ENCODE data around the gene TNK1.

DNA sequence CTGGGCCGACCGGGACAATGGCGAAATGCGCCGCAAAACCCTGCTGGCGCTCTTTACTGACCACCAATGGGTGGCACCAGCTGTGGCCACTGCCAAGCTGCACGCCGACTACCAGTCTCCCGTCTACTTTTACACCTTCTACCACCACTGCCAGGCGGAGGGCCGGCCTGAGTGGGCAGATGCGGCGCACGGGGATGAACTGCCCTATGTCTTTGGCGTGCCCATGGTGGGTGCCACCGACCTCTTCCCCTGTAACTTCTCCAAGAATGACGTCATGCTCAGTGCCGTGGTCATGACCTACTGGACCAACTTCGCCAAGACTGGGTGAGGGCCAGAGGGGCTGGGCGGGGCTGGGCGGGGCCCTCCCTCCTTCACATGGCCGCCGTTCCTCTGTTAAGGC is 34.9 kb downstream of the TNK1 start:
- TF ChIP-seq, protein P1, sequence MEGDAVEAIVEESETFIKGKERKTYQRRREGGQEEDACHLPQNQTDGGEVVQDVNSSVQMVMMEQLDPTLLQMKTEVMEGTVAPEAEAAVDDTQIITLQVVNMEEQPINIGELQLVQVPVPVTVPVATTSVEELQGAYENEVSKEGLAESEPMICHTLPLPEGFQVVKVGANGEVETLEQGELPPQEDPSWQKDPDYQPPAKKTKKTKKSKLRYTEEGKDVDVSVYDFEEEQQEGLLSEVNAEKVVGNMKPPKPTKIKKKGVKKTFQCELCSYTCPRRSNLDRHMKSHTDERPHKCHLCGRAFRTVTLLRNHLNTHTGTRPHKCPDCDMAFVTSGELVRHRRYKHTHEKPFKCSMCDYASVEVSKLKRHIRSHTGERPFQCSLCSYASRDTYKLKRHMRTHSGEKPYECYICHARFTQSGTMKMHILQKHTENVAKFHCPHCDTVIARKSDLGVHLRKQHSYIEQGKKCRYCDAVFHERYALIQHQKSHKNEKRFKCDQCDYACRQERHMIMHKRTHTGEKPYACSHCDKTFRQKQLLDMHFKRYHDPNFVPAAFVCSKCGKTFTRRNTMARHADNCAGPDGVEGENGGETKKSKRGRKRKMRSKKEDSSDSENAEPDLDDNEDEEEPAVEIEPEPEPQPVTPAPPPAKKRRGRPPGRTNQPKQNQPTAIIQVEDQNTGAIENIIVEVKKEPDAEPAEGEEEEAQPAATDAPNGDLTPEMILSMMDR (IDR thresholded peaks at IDR 0.05), result no peak
- TF ChIP-seq POLR2A (IDR thresholded peaks at IDR 0.05), result no peak

Measured in upper lobe of left lung (tissue), 4 donors.